Kidney capillary endothelial cell (primary cell): ENCODE results near the gene NCOA7.
"Not testable (repeated sequence)": the region's sequence is repeated elsewhere in the genome, so short reads cannot be mapped to it uniquely, and the experiment has no call there.

Source experiments
- DNase-seq: peaks from one replicate; pipeline ENCODE4 v3.0.0-alpha.2; 2018; ENCODE audit warnings: low spot score

The NCOA7 gene

GRCh38 chr6:125841356-125842090, 50.8 kb downstream of the NCOA7 start:
- DNase-seq = no peak

DNA sequence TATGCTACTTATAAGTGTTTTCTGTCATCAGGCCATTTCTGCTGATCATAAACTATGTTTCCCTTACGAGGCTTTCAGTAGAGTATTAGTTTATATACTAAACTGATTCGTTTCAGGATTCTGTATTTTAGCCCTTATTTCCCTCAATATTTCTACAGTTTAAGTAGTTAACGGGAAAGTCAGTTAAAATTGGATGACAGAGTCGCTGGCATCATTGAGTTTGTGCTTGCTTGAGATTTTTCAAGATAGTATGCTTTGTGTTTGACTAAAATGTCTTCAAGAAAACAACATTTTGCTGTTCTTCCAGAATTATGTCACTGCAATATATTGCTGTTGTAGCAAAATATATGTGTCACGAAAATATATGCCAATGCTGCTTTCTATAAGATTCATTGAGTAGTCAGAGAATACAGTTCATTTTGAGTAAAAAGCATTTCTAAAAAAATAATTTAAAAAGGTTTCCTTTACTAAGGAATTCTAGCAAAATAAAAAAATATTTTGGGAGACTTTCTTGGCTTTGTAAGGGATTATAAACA, 51.4 kb downstream of the NCOA7 start:
- DNase-seq = no peak

GRCh38 chr6:125843593-125843992, 52.8 kb downstream of the NCOA7 start:
- DNase-seq = no peak

- no peak for DNase-seq
Measured at GRCh38 chr6:125844989-125845388, 54.2 kb downstream of the NCOA7 start.

- no peak for DNase-seq
Measured at GRCh38 chr6:125846292-125847024, 55.7 kb downstream of the NCOA7 start.

DNA sequence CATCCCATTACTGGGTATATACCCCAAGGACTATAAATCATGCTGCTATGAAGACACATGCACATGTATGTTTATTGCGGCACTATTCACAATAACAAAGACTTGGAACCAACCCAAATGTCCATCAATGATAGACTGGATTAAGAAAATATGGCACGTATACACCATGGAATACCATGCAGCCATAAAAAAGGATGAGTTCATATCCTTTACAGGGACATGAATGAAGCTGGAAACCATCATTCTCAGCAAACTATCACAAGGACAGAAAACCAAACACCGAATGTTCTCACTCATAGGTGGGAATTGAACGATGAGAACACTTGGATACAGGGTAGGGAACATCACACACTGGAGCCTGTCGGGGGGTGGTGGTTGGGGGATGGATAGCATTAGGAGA, 57.5 kb downstream of the NCOA7 start:
- DNase-seq = not testable (repeated sequence)

DNA sequence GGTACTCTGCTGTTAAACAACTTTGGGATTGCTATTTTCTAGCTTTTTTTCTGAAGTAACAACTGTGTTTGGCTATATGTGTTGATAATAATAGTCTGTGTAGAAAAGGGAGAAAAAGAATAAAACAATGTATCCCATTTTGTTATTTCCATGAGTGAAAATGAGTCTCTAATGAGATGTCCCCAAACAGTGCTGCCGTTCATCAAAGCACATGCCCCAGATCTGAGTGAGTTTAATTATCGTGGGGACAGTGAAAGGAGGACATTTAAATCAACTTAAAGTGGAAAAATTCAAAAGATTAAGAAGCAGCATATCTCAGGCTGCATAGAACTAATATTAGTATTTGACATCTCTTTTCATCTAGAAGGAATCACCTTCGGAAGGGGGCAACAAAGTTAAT, 59.6 kb downstream of the NCOA7 start:
- no peak for DNase-seq

- no peak for DNase-seq
Measured at GRCh38 chr6:125852587-125852986, 61.8 kb downstream of the NCOA7 start.

DNA sequence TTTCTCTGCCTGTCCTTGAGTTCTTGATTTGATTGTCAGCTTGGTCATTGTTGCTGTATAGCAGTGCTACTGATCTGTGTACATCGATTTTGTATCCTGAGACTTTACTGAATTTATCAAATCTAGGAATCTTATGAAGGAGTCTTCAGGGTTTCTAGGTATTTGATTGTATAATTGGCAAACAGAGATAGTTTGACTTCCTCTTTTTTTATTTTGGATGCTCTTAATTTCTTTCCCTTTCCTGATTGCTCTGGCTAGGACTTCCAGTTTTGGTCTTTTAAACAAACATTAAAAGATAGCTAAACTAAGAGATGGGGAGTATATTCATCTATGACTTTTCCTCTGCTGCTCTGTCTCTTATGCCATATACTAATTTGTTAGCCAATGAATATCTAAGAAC, 62.4 kb downstream of the NCOA7 start:
- no peak for DNase-seq

- DNase-seq = no peak
Measured at GRCh38 chr6:125853756-125854155, 63.0 kb downstream of the NCOA7 start.

DNA sequence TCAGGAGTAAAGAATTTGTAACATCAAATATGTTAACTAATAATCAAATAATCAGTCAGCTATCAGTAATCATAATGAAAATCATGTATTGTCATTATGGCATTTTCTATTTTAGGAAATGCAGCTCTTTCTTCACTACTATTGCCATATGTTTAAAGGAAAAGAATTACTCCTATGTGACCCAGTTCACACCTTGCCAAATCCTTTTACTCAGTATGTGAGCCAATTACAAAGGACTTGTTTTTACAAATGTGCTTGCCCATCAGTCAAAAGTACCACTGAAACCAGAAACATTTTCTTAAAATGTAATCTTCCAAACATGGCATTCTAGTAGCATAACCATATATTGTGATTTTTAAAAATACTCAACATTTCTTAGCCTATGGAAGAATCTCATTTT, 63.6 kb downstream of the NCOA7 start:
- no peak for DNase-seq

- no peak for DNase-seq
Measured at GRCh38 chr6:125855783-125856182, 65.0 kb downstream of the NCOA7 start.

DNA sequence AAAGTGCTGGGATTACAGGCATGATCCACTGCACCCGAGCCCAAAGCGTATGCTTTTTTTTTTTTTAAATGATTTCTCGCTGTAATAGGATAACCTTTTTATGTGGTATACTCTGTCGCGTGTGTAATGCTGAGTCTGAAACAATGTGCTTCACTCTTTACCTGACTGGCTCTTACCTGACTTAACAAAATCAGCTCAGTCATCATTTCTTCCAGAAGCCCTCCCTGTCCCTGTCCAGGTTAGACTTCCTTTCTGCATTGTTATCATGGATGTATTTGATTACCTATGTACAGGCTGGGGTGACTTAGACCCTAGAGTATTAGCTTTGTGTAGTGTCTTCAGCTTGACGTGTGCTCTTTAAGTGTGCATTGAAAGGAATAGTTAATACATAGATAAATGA, 67.1 kb downstream of the NCOA7 start:
- DNase-seq = no peak

- DNase-seq = peak; percentile 47
Measured at GRCh38 chr6:125858427-125859320, 67.9 kb downstream of the NCOA7 start.

GRCh38 chr6:125859727-125860126, 69.0 kb downstream of the NCOA7 start:
- no peak for DNase-seq

- no peak for DNase-seq
Measured at GRCh38 chr6:125863023-125863422, 72.3 kb downstream of the NCOA7 start.

GRCh38 chr6:125865015-125865414, 74.3 kb downstream of the NCOA7 start:
- DNase-seq = no peak

- no peak for DNase-seq
Measured at GRCh38 chr6:125866433-125866832, 75.7 kb downstream of the NCOA7 start.

- no peak for DNase-seq
Measured at GRCh38 chr6:125867483-125867942, 76.8 kb downstream of the NCOA7 start.

- DNase-seq = no peak
Measured at GRCh38 chr6:125868252-125868651, 77.5 kb downstream of the NCOA7 start.

DNA sequence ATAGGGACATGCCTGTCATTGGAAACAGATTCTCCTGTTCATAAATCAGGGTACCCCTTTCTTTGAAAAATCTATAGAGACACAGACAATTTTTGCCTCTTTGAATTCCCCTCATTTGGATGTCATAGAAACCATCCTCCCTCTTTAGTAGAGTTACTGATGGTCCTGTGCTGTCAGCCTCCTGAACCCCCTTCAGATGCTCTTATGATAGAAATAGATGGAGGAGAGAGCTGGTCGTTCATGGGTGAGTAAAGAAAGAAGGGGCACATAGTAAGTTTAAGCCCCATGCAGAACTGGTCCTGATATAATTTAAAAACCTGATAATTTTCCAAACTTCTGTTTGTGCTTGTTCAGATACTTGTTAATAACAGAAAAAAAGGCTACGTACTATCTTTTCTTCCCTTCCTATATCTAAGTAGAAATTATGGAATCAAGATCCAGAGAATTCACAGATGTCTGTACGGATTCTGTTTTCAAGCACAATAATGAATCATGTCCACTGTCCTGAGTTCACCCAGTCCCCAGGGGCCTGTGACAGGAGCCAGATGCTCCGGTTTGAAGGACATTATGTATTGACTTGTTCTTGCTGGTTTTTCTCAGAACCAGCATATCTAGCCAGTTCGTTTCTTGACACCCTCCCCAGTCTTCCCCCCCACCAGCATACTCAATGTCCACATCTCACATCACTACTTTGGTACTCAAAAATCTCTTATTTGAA, 78.1 kb downstream of the NCOA7 start:
- no peak for DNase-seq

GRCh38 chr6:125869427-125869826, 78.7 kb downstream of the NCOA7 start:
- no peak for DNase-seq
